Breast epithelium (tissue), 3 donors: ENCODE measurements around the gene KPNA1.
"Not testable (repeated sequence)": the region's sequence is repeated elsewhere in the genome, so short reads cannot be mapped to it uniquely, and the experiment has no call there.

Experiments used
- CTCF ChIP-seq, 3 donors: fragments of 450-650 bp; IDR thresholded peaks; one replicate each; pipeline ENCODE4 v1.5.1; 2016 to 2017; ENCODE audit warnings: antibody characterized with exemption in 3 of 3, mild to moderate bottlenecking in 3 of 3, moderate library complexity in 3 of 3
- POLR2A ChIP-seq: fragments of 450-650 bp; IDR thresholded peaks from one replicate; pipeline ENCODE4 v1.6.1; 2016; ENCODE audit warnings: antibody characterized with exemption, mild to moderate bottlenecking, moderate library complexity

GRCh38 chr3:122448218-122448617 is 66.5 kb downstream of the KPNA1 start:
- not testable (repeated sequence) for TF ChIP-seq CTCF (IDR thresholded peaks at IDR 0.05); POLR2A
